ENCODE results near the gene PIK3CD. TPM values are rescaled to one million over a fixed set of nuclear protein-coding genes. Genes with fewer than 3 reads are reported as not detected.

PIK3CD gene
- total and polyA plus RNA-seq, 4 donors = 1.8 to 11.3 (median 3.4) TPM

- H3K27ac ChIP-seq (ENCODE audit: low read depth in 1 of 2, low read length in 2 of 2) = no peak overlapping the region
- WGBS = 92% methylated on average over 8 of the region's 8 CpGs
- DNase-seq (ENCODE audit: low spot score) = no peak
- no peak overlapping the region for H3K4me3 ChIP-seq (ENCODE audit: low read depth in 1 of 3, low read length in 3 of 3)
- TF ChIP-seq JUND (IDR thresholded peaks at IDR 0.05) (no peak), YY1 (IDR thresholded peaks at IDR 0.05) (no peak), FOXA1 (IDR thresholded peaks at IDR 0.05) (no peak), HNF4G (IDR thresholded peaks at IDR 0.05) (no peak), SP1 (IDR thresholded peaks at IDR 0.05) (no peak), HNF4A (conservative IDR thresholded peaks at IDR 0.05) (no peak), CTCF (IDR thresholded peaks at IDR 0.05; ENCODE audit: low read depth, low read length, missing input control) (no peak), NR2F2 (IDR thresholded peaks at IDR 0.05) (no peak), RXRA (IDR thresholded peaks at IDR 0.05) (no peak)
- TF ChIP-seq, protein P1, sequence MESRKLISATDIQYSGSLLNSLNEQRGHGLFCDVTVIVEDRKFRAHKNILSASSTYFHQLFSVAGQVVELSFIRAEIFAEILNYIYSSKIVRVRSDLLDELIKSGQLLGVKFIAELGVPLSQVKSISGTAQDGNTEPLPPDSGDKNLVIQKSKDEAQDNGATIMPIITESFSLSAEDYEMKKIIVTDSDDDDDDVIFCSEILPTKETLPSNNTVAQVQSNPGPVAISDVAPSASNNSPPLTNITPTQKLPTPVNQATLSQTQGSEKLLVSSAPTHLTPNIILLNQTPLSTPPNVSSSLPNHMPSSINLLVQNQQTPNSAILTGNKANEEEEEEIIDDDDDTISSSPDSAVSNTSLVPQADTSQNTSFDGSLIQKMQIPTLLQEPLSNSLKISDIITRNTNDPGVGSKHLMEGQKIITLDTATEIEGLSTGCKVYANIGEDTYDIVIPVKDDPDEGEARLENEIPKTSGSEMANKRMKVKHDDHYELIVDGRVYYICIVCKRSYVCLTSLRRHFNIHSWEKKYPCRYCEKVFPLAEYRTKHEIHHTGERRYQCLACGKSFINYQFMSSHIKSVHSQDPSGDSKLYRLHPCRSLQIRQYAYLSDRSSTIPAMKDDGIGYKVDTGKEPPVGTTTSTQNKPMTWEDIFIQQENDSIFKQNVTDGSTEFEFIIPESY (IDR thresholded peaks at IDR 0.05) = no peak
- TF ChIP-seq, protein P2, sequence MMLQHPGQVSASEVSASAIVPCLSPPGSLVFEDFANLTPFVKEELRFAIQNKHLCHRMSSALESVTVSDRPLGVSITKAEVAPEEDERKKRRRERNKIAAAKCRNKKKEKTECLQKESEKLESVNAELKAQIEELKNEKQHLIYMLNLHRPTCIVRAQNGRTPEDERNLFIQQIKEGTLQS (IDR thresholded peaks at IDR 0.05) = no peak
- TF ChIP-seq, protein P3, sequence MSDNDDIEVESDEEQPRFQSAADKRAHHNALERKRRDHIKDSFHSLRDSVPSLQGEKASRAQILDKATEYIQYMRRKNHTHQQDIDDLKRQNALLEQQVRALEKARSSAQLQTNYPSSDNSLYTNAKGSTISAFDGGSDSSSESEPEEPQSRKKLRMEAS (IDR thresholded peaks at IDR 0.05) = no peak
- H3K9ac ChIP-seq (ENCODE audit: low read depth in 1 of 2, low read length in 2 of 2) = no peak overlapping the region
- H3K9me3 ChIP-seq (ENCODE audit: control insufficient read depth in 4 of 4, low read length in 3 of 4) = no peaks in the 10 kb centered on the region
- H3K4me1 ChIP-seq (ENCODE audit: control insufficient read depth in 4 of 4, insufficient read depth in 4 of 4, low read length in 3 of 4) = no peaks in the 10 kb centered on the region
- H3K27me3 ChIP-seq (ENCODE audit: control insufficient read depth in 4 of 4, insufficient read depth in 4 of 4, low read length in 3 of 4) = no peaks in the 10 kb centered on the region
- H3K36me3 ChIP-seq (ENCODE audit: control insufficient read depth in 4 of 4, insufficient read depth in 3 of 4, low read depth in 1 of 4, low read length in 3 of 4) = no peaks in the 10 kb centered on the region
These were observed 58.5 kb downstream of the PIK3CD start for GRCh38 chr1:9710037-9710436.

- no peak for DNase-seq (ENCODE audit: low spot score)
- no peak overlapping the region for H3K9ac ChIP-seq (ENCODE audit: low read depth in 1 of 2, low read length in 2 of 2)
- no peaks in the 10 kb centered on the region for H3K9me3 ChIP-seq (ENCODE audit: control insufficient read depth in 4 of 4, low read length in 3 of 4)
- WGBS = 87% methylated on average over 9 of the region's 9 CpGs
- TF ChIP-seq SP1 (IDR thresholded peaks at IDR 0.05) (no peak), FOXA1 (IDR thresholded peaks at IDR 0.05) (no peak), YY1 (IDR thresholded peaks at IDR 0.05) (no peak), RAD21 (IDR thresholded peaks at IDR 0.05) (no peak), GABPA (IDR thresholded peaks at IDR 0.05 in 1 of 2, conservative IDR thresholded peaks at IDR 0.05 in 1 of 2) (no peak), EGR1 (IDR thresholded peaks at IDR 0.05; ENCODE audit: low read depth in 2 of 2) (no peak), FOXA2 (IDR thresholded peaks at IDR 0.05) (no peak), CTCF (IDR thresholded peaks at IDR 0.05; ENCODE audit: low read depth, low read length, missing input control) (no peak)
- TF ChIP-seq, protein P2 (IDR thresholded peaks at IDR 0.05) = no peak
- TF ChIP-seq, protein P1 (IDR thresholded peaks at IDR 0.05) = no peak
- TF ChIP-seq, protein P4, sequence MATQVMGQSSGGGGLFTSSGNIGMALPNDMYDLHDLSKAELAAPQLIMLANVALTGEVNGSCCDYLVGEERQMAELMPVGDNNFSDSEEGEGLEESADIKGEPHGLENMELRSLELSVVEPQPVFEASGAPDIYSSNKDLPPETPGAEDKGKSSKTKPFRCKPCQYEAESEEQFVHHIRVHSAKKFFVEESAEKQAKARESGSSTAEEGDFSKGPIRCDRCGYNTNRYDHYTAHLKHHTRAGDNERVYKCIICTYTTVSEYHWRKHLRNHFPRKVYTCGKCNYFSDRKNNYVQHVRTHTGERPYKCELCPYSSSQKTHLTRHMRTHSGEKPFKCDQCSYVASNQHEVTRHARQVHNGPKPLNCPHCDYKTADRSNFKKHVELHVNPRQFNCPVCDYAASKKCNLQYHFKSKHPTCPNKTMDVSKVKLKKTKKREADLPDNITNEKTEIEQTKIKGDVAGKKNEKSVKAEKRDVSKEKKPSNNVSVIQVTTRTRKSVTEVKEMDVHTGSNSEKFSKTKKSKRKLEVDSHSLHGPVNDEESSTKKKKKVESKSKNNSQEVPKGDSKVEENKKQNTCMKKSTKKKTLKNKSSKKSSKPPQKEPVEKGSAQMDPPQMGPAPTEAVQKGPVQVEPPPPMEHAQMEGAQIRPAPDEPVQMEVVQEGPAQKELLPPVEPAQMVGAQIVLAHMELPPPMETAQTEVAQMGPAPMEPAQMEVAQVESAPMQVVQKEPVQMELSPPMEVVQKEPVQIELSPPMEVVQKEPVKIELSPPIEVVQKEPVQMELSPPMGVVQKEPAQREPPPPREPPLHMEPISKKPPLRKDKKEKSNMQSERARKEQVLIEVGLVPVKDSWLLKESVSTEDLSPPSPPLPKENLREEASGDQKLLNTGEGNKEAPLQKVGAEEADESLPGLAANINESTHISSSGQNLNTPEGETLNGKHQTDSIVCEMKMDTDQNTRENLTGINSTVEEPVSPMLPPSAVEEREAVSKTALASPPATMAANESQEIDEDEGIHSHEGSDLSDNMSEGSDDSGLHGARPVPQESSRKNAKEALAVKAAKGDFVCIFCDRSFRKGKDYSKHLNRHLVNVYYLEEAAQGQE (IDR thresholded peaks at IDR 0.05) = no peak
- H3K27me3 ChIP-seq (ENCODE audit: control insufficient read depth in 4 of 4, insufficient read depth in 4 of 4, low read length in 3 of 4) = no peaks in the 10 kb centered on the region
- no peaks in the 10 kb centered on the region for H3K36me3 ChIP-seq (ENCODE audit: control insufficient read depth in 4 of 4, insufficient read depth in 3 of 4, low read depth in 1 of 4, low read length in 3 of 4)
- no peak overlapping the region for H3K4me3 ChIP-seq (ENCODE audit: low read depth in 1 of 3, low read length in 3 of 3)
- H3K4me1 ChIP-seq (ENCODE audit: control insufficient read depth in 4 of 4, insufficient read depth in 4 of 4, low read length in 3 of 4) = no peaks in the 10 kb centered on the region
- no peak overlapping the region for H3K27ac ChIP-seq (ENCODE audit: low read depth in 1 of 2, low read length in 2 of 2)
These were observed 60.0 kb downstream of the PIK3CD start for GRCh38 chr1:9711466-9712020.

Measured in liver (tissue), 9 donors.